ENCODE results near the gene NR2C2AP. TPM values are rescaled to one million over a fixed set of nuclear protein-coding genes. Genes with fewer than 3 reads are reported as not detected.
A peak's percentile ranks its signal among the peaks of the same experiment; 100 is the strongest.

Gene NR2C2AP
- total and polyA plus RNA-seq, 2 of the 13 experiments (the other 11 are each of a cell fraction or from before 2014, with no cell fraction given) = 12.2 to 26.8 TPM

DNA sequence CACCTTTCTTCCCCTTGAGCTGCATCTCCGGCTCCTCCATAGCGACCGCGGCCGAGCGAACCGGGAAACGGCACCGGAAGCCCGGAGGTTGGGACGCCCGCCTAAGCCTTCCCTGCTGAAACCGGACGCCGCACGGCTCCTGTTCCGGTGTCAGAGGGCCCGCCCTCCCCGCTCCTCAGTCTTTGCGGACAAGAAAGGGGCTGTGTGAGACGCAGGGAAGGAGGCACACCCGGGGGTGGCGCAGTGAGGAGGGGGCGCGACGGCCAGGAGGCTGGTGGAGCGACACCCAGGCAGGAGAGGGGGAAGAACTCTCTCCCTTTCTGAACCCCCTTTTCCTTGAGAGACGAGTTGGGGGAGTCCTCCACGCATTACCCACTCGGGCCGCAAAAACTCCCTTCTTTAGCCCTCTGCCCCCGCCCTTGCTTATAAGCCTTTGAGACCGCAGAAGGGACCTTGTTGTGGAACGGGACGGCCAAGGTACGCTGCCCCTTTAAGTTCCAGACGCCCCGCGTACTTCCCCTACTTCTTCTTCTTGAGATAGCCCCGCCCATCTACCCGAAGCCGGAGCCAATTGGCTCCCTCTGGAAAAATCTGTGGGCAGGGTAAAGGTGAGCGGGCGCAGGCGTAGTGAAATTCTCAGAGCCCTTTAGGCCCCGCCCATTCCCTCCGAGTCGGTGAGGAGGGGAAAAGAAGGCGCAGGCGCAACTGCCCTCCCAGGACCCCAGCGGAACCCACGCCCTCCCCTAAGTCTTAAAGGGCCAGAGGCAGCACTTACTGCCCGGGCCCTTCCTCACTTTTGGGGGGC is 10.9 kb downstream of the NR2C2AP start, which contains the start of the genes BORCS8 and RFXANK (continued):
- TF ChIP-seq, protein P1, sequence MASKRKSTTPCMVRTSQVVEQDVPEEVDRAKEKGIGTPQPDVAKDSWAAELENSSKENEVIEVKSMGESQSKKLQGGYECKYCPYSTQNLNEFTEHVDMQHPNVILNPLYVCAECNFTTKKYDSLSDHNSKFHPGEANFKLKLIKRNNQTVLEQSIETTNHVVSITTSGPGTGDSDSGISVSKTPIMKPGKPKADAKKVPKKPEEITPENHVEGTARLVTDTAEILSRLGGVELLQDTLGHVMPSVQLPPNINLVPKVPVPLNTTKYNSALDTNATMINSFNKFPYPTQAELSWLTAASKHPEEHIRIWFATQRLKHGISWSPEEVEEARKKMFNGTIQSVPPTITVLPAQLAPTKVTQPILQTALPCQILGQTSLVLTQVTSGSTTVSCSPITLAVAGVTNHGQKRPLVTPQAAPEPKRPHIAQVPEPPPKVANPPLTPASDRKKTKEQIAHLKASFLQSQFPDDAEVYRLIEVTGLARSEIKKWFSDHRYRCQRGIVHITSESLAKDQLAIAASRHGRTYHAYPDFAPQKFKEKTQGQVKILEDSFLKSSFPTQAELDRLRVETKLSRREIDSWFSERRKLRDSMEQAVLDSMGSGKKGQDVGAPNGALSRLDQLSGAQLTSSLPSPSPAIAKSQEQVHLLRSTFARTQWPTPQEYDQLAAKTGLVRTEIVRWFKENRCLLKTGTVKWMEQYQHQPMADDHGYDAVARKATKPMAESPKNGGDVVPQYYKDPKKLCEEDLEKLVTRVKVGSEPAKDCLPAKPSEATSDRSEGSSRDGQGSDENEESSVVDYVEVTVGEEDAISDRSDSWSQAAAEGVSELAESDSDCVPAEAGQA (IDR thresholded peaks at IDR 0.05; ENCODE audit: low read depth) = no peak; the same call in 1 of the 2 replicates
- TF ChIP-seq, protein P1 (CRISPR knock-in tag; IDR thresholded peaks at IDR 0.05; ENCODE audit: borderline replicate concordance) = no peak
- TF ChIP-seq NFKB2 (CRISPR knock-in tag; IDR thresholded peaks at IDR 0.05; ENCODE audit: borderline replicate concordance) (0 out of 2 replicates have a peak, but pooled peaks have one; percentile 24), RCOR2 (CRISPR knock-in tag; IDR thresholded peaks at IDR 0.05) (no peak), STAT5B (CRISPR knock-in tag; IDR thresholded peaks at IDR 0.05) (0 out of 2 replicates have a peak, but pooled peaks have one; percentile 81), SP140L (CRISPR knock-in tag; IDR thresholded peaks at IDR 0.05; ENCODE audit: borderline replicate concordance) (no peak), ZFP82 (CRISPR knock-in tag; IDR thresholded peaks at IDR 0.05; ENCODE audit: borderline replicate concordance) (0 out of 2 replicates have a peak, but pooled peaks have one; percentile 53), PITX1 (CRISPR knock-in tag; IDR thresholded peaks at IDR 0.05) (no peak; the same call in 1 of the 2 replicates), SOX6 (IDR thresholded peaks at IDR 0.05) (no peak), SOX6 (CRISPR knock-in tag; IDR thresholded peaks at IDR 0.05) (peak; percentile 52; the same call in 1 of the 2 replicates), SIN3B (IDR thresholded peaks at IDR 0.05; ENCODE audit: low read length) (peak; percentile 93), AKAP8 (CRISPR knock-in tag; IDR thresholded peaks at IDR 0.05) (peak; percentile 63; the same call in 1 of the 2 replicates), HMG20B (CRISPR knock-in tag; conservative IDR thresholded peaks at IDR 0.05) (0 out of 2 replicates have a peak, but pooled peaks have one; percentile 16), SALL1 (CRISPR knock-in tag; IDR thresholded peaks at IDR 0.05) (peak; percentile 66), DNMT3B (CRISPR knock-in tag; conservative IDR thresholded peaks at IDR 0.05) (no peak), PCBP2 (optimal IDR thresholded peaks at IDR 0.05; ENCODE audit: low read depth, low read length, poor library complexity, severe bottlenecking) (no peak), ZNF589 (CRISPR knock-in tag; conservative IDR thresholded peaks at IDR 0.05) (no peak), SP1 (IDR thresholded peaks at IDR 0.05) (no peak), SP1 (CRISPR knock-in tag; IDR thresholded peaks at IDR 0.05) (peak; percentile 81), ZNF160 (CRISPR knock-in tag; IDR thresholded peaks at IDR 0.05) (no peak; the same call in 1 of the 2 replicates), ZFP37 (CRISPR knock-in tag; IDR thresholded peaks at IDR 0.05; ENCODE audit: borderline replicate concordance) (no peak)
- TF ChIP-seq, protein P2, sequence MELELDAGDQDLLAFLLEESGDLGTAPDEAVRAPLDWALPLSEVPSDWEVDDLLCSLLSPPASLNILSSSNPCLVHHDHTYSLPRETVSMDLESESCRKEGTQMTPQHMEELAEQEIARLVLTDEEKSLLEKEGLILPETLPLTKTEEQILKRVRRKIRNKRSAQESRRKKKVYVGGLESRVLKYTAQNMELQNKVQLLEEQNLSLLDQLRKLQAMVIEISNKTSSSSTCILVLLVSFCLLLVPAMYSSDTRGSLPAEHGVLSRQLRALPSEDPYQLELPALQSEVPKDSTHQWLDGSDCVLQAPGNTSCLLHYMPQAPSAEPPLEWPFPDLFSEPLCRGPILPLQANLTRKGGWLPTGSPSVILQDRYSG (CRISPR knock-in tag; IDR thresholded peaks at IDR 0.05) = no peak
- TF ChIP-seq, protein P3, sequence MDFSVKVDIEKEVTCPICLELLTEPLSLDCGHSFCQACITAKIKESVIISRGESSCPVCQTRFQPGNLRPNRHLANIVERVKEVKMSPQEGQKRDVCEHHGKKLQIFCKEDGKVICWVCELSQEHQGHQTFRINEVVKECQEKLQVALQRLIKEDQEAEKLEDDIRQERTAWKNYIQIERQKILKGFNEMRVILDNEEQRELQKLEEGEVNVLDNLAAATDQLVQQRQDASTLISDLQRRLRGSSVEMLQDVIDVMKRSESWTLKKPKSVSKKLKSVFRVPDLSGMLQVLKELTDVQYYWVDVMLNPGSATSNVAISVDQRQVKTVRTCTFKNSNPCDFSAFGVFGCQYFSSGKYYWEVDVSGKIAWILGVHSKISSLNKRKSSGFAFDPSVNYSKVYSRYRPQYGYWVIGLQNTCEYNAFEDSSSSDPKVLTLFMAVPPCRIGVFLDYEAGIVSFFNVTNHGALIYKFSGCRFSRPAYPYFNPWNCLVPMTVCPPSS (IDR thresholded peaks at IDR 0.05) = no peak

All from HepG2 (cell line).